DND-41 (cell line): ENCODE results near the gene USP6.
"Not testable (repeated sequence)": the region's sequence is repeated elsewhere in the genome, so short reads cannot be mapped to it uniquely, and the experiment has no call there.

ENCODE experiments used
- ATAC-seq: fragments of 200-7000 bp; cut with Tn5 transposase; 3 replicates; pipeline ENCODE4 v1.9.1; 2021; ENCODE audit warnings: low read depth; ENCODE audit not compliant: insufficient read depth
- DNase-seq: peaks from one replicate; pipeline ENCODE4 v3.0.0-alpha.2; 2020
- H2AFZ ChIP-seq: 2 replicates; pipeline ENCODE4 v1.6.0; 2012; ENCODE audit warnings: low read depth, low read length
- H3K27ac ChIP-seq: 2 replicates; pipeline ENCODE4 v1.5.1; 2012; ENCODE audit warnings: low read length, inconsistent platforms
- H3K27me3 ChIP-seq: fragments of 200-600 bp; sonication (generic); 2 replicates; pipeline ENCODE4 v1.6.0; 2012; ENCODE audit warnings: low read length, mild to moderate bottlenecking, inconsistent platforms; ENCODE audit not compliant: insufficient read depth, poor library complexity
- H3K36me3 ChIP-seq: 2 replicates; pipeline ENCODE4 v1.5.1; 2012; ENCODE audit warnings: low read length, inconsistent platforms; ENCODE audit not compliant: insufficient read depth
- H3K4me1 ChIP-seq: 2 replicates; pipeline ENCODE4 v1.5.1; 2012; ENCODE audit warnings: mild to moderate bottlenecking, low read length; ENCODE audit not compliant: insufficient read depth
- H3K4me2 ChIP-seq: 2 replicates; pipeline ENCODE4 v1.6.0; 2012; ENCODE audit warnings: mild to moderate bottlenecking, moderate library complexity, low read length, inconsistent platforms; ENCODE audit not compliant: insufficient read depth
- H3K4me3 ChIP-seq, 2 experiments: fragments of 200-600 bp in 1 of 2; shearing (Covaris generic) in 1 of 2; 2 replicates each; pipeline ENCODE4 v1.5.1; 2012 to 2016; ENCODE audit warnings: inconsistent platforms in 2 of 2, low read length in 2 of 2, mild to moderate bottlenecking in 2 of 2, low read depth in 1 of 2, moderate library complexity in 1 of 2
- H3K79me2 ChIP-seq: 2 replicates; pipeline ENCODE4 v1.6.0; 2012; ENCODE audit warnings: low read length, inconsistent platforms; ENCODE audit not compliant: insufficient read depth
- H3K9ac ChIP-seq: 2 replicates; pipeline ENCODE4 v1.6.0; 2012; ENCODE audit warnings: low read depth, mild to moderate bottlenecking, inconsistent platforms, low read length, moderate library complexity
- H3K9me3 ChIP-seq: 2 replicates; pipeline ENCODE4 v1.5.1; 2012; ENCODE audit warnings: low read length, moderate library complexity, mild to moderate bottlenecking, inconsistent platforms; ENCODE audit not compliant: insufficient read depth, severe bottlenecking
- H4K20me1 ChIP-seq: 2 replicates; pipeline ENCODE4 v1.6.0; 2012; ENCODE audit warnings: low read length; ENCODE audit not compliant: insufficient read depth
- EZH2 ChIP-seq: IDR thresholded peaks from 3 replicates; pipeline ENCODE4 v1.6.1; 2012; ENCODE audit warnings: borderline replicate concordance, low read depth, mild to moderate bottlenecking, moderate library complexity, low read length, inconsistent platforms; ENCODE audit not compliant: severe bottlenecking
- TF ChIP-seq, protein P1 (sequence below): IDR thresholded peaks from 2 replicates; pipeline ENCODE4 v1.5.1; 2012; ENCODE audit warnings: borderline replicate concordance, low read length, moderate library complexity, mild to moderate bottlenecking; ENCODE audit not compliant: poor library complexity, severe bottlenecking; ENCODE audit errors: extremely low read depth

USP6 gene

DNA sequence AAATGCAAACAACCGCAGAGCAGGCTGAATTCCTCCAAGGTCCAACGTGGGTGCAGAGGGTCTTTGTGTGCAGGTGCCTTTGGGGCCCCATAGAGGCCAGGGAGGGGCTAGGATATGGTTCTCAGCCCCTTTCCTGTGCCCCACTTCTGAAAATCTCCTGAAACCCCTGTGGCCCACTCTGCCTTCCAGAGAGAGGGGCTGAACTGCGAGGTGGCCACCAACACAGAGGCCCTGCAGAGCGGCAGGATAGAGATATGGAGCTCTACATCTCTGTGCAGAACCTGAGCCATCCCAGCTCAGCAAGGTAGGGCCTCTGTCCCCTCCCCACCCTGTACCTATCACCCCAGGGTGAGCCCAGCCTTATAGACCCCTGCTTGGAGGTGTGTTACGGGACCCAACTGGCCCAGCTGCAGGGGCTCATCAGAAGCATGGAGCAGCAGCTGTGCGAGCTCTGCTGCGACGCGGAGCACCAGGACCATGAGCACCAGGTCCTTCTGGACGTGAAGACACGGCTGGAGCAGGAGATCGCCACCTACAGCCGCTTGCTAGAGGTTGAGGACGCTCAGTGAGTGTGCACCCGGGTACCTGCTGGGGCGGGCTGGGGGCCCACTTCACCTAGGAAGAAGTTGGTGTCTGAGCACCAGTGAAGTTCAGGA, 5.5 kb downstream of the USP6 start:
- Histone ChIP-seq H4K20me1 (no peaks in the 10 kb centered on the region), H3K27ac (no peak overlapping the region), H3K4me1 (no peaks in the 10 kb centered on the region), H3K4me2 (no peak overlapping the region), H3K27me3 (no peaks in the 10 kb centered on the region), H3K9ac (no peak overlapping the region), H3K4me3 (no peak overlapping the region), H2AFZ (no peak overlapping the region), H3K79me2 (no peaks in the 10 kb centered on the region), H3K36me3 (no peaks in the 10 kb centered on the region), H3K9me3 (peaks cover 3% of the 10 kb centered on the region)
- ATAC-seq (no peak), DNase-seq (no peak)
- no peak for TF ChIP-seq EZH2
- TF ChIP-seq, protein P1, sequence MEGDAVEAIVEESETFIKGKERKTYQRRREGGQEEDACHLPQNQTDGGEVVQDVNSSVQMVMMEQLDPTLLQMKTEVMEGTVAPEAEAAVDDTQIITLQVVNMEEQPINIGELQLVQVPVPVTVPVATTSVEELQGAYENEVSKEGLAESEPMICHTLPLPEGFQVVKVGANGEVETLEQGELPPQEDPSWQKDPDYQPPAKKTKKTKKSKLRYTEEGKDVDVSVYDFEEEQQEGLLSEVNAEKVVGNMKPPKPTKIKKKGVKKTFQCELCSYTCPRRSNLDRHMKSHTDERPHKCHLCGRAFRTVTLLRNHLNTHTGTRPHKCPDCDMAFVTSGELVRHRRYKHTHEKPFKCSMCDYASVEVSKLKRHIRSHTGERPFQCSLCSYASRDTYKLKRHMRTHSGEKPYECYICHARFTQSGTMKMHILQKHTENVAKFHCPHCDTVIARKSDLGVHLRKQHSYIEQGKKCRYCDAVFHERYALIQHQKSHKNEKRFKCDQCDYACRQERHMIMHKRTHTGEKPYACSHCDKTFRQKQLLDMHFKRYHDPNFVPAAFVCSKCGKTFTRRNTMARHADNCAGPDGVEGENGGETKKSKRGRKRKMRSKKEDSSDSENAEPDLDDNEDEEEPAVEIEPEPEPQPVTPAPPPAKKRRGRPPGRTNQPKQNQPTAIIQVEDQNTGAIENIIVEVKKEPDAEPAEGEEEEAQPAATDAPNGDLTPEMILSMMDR: no peak

DNA sequence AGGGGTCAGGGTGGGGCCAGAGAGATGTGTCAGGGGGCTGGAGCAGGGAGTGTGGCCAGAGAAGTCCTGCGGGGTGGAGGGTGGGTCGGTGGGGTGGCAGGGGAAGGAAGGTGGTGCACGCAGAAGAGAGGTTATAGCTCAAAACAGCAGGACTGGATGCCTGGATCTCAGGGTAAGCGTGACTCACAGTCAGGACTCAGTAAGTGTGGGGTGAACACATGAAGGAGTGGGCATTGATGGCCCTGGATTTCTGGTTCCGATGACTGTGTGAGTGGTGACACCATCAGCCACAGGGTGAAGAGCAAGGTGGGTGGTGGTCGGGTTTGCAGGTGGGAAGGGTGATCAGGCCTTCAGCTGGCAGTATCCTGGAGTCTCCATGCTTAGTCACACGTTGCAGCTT, 6.2 kb downstream of the USP6 start:
- not testable (repeated sequence) for H4K20me1 ChIP-seq, H3K4me1 ChIP-seq, H3K9me3 ChIP-seq, H3K4me3 ChIP-seq, ATAC-seq, H3K79me2 ChIP-seq, DNase-seq, H2AFZ ChIP-seq, H3K27ac ChIP-seq, H3K4me2 ChIP-seq, H3K36me3 ChIP-seq, H3K27me3 ChIP-seq, H3K9ac ChIP-seq

DNA sequence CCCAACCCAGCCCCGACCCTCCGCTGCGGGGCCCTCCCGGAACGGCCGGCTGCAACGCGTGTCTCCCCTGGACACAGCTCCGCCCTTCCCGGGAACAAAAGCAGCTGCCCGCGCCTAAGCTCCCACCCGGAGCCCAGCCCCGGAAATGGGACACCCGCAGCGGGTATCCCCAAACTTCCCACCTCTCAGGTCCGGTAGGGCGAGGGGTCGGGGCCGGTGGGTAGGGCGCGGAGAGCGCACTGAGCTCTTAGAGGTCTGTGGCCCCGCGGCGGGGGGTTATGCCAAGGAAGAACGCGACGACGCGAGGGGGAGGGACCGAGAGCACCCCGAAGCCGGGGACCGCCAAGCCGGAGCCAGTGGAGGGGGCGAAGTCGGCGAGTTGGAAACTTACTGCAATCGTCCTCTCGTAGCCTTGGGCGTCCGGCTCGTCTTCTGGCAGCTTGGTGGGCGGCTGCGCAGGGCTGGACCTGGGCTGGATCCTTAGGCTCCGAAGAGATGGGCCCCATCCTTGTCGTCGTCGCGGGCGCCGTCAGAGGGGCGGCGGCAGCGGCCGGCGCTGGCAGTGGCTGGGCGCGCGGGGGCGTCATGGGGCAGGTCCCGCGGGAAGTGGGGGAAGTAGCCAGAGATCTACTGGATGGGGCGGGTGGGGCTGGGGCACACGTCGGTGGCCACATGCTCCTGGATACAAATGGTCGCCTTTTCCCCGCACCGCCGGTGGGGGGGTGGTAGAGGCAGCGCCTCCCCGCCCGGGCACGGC, 6.9 kb downstream of the USP6 start:
- no peak for ATAC-seq
- H3K79me2 ChIP-seq: no peaks in the 10 kb centered on the region
- H2AFZ ChIP-seq: no peak overlapping the region
- no peaks in the 10 kb centered on the region for H3K4me1 ChIP-seq
- no peak overlapping the region for H3K9ac ChIP-seq
- no peaks in the 10 kb centered on the region for H3K36me3 ChIP-seq
- H3K4me3 ChIP-seq: no peak overlapping the region
- no peak for TF ChIP-seq EZH2
- TF ChIP-seq, protein P1: no peak
- no peak overlapping the region for H3K27ac ChIP-seq
- no peaks in the 10 kb centered on the region for H4K20me1 ChIP-seq
- H3K27me3 ChIP-seq: no peaks in the 10 kb centered on the region
- peaks cover 3% of the 10 kb centered on the region for H3K9me3 ChIP-seq
- no peak for DNase-seq
- no peak overlapping the region for H3K4me2 ChIP-seq

DNA sequence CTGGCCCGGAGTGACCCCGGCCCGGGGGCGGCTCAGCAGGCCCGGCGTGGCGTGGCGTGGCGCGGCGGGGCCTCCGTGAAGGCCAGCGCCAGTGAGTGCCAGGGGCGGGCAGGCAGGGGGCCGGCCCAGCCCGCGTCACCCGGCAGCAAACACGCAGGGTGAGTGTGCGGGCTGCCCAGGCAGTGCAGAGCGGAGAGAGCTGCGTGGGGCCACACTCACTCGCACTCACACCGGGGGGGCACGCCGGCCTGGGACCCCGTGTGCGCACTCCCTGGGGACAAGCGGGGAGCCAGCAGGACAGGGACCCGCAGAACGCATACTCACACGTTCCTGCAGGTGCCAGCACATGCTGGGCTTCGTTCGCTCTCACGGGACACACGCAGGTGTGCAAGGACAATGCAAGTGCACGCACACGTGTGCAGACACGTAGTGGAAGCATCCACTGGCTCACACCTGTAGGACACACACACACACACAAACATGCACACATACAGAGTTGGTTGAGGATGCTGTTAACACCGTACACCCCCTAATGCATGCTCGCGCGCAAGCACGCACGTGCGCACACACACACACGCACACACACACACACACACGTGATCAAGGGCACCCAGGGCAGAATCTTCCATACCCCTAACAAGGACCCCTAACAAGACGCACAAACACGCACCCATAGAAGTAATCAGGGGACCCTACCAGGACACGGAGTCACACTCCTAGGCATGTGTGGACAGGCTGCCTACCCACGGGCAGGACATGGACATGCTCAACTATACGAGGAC, 7.7 kb downstream of the USP6 start:
- H3K36me3 ChIP-seq: no peaks in the 10 kb centered on the region
- H3K79me2 ChIP-seq: no peaks in the 10 kb centered on the region
- H3K27me3 ChIP-seq: no peaks in the 10 kb centered on the region
- peaks cover under 1% of the 10 kb centered on the region for H3K9me3 ChIP-seq
- no peak for ATAC-seq
- TF ChIP-seq, protein P1: no peak
- TF ChIP-seq EZH2: no peak
- DNase-seq: no peak
- no peak overlapping the region for H2AFZ ChIP-seq
- H3K27ac ChIP-seq: no peak overlapping the region
- no peak overlapping the region for H3K4me2 ChIP-seq
- H4K20me1 ChIP-seq: no peaks in the 10 kb centered on the region
- no peak overlapping the region for H3K4me3 ChIP-seq
- H3K4me1 ChIP-seq: no peaks in the 10 kb centered on the region
- H3K9ac ChIP-seq: no peak overlapping the region

DNA sequence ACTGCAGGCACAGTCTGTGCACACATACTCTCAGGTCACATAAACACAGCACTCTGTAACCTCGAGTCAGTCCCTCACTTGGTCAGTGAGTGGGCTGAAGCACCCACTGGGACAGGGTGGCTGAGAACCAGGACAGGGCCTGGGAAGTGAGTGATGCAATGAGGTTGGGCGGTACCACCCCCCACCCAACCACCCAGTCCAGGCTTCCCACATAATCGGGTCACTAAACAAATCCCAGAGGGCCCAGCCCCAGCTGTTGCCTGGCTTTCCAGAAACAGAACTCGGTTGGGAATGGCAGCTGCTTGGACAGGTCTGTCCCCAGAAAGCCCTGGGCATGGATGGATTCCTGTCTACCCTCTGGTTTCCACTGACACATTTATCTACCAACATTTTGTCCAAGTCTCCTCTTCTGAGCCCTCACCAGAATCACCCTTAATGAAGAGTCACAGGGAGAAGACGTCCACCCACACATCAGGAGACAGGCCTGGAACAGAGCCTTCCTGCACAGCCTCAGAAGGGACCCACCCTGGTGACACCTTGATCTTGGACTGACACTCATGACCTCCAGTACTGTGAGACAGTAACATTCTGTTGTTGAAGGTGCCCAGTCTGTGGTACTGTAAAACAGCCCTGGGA, 8.4 kb downstream of the USP6 start:
- H2AFZ ChIP-seq: not testable (repeated sequence)

More for the DNA sequence above, 8.4 kb downstream of the USP6 start:
- not testable (repeated sequence) for H3K79me2 ChIP-seq, H3K36me3 ChIP-seq, H3K9ac ChIP-seq, DNase-seq, H3K9me3 ChIP-seq, H3K27me3 ChIP-seq, H4K20me1 ChIP-seq, H3K4me3 ChIP-seq, ATAC-seq, H3K4me1 ChIP-seq, H3K4me2 ChIP-seq, H3K27ac ChIP-seq
